Measurements from ENCODE around the gene MOB2.

MOB2 gene, protein sequence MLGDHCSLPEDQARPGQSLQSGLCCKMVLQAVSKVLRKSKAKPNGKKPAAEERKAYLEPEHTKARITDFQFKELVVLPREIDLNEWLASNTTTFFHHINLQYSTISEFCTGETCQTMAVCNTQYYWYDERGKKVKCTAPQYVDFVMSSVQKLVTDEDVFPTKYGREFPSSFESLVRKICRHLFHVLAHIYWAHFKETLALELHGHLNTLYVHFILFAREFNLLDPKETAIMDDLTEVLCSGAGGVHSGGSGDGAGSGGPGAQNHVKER

GRCh38 chr11:1486054-1486825 lies at the start of gene MOB2:
MOB2 (minus strand) TSS chr11:1486779; CDS start chr11:1486556, 223 bp downstream.
- H3K36me3 ChIP-seq (ENCODE audit: insufficient read depth, low read depth, low read length), result no peaks in the 10 kb centered on the region
- H3K9ac ChIP-seq (ENCODE audit: low read depth, low read length), result no peak within 1 kb of the TSS
- H3K4me1 ChIP-seq (ENCODE audit: insufficient read depth, low read length), result no peaks in the 10 kb centered on the region
- no peak within 1 kb of the TSS for H3K27ac ChIP-seq (ENCODE audit: low read length)
- H3K4me3 ChIP-seq (ENCODE audit: low read length), result no peak within 1 kb of the TSS
- no peaks in the 10 kb centered on the region for H3K27me3 ChIP-seq (ENCODE audit: insufficient read depth, low read length)
- no peaks in the 10 kb centered on the region for H3K9me3 ChIP-seq (ENCODE audit: insufficient read depth, low read depth, low read length)

- Histone ChIP-seq H3K9ac (ENCODE audit: low read depth, low read length) (no peak overlapping the region), H3K27me3 (ENCODE audit: insufficient read depth, low read length) (peaks cover 20% of the 10 kb centered on the region), H3K4me3 (ENCODE audit: low read length) (no peak overlapping the region), H3K27ac (ENCODE audit: low read length) (no peak overlapping the region), H3K4me1 (ENCODE audit: insufficient read depth, low read length) (no peaks in the 10 kb centered on the region), H3K36me3 (ENCODE audit: insufficient read depth, low read depth, low read length) (no peaks in the 10 kb centered on the region), H3K9me3 (ENCODE audit: insufficient read depth, low read depth, low read length) (no peaks in the 10 kb centered on the region)
These were observed 48.1 kb upstream of the MOB2 start for GRCh38 chr11:1534682-1535081.

GRCh38 chr11:1534171-1534570 lies 47.6 kb upstream of the MOB2 start:
- Histone ChIP-seq H3K27me3 (ENCODE audit: insufficient read depth, low read length) (peaks cover 15% of the 10 kb centered on the region), H3K9ac (ENCODE audit: low read depth, low read length) (no peak overlapping the region), H3K36me3 (ENCODE audit: insufficient read depth, low read depth, low read length) (no peaks in the 10 kb centered on the region), H3K27ac (ENCODE audit: low read length) (no peak overlapping the region), H3K4me1 (ENCODE audit: insufficient read depth, low read length) (no peaks in the 10 kb centered on the region), H3K4me3 (ENCODE audit: low read length) (no peak overlapping the region), H3K9me3 (ENCODE audit: insufficient read depth, low read depth, low read length) (no peaks in the 10 kb centered on the region)

- Histone ChIP-seq H3K4me3 (ENCODE audit: low read length) (no peak overlapping the region), H3K9me3 (ENCODE audit: insufficient read depth, low read depth, low read length) (no peaks in the 10 kb centered on the region), H3K27me3 (ENCODE audit: insufficient read depth, low read length) (peaks cover 7% of the 10 kb centered on the region), H3K9ac (ENCODE audit: low read depth, low read length) (no peak overlapping the region), H3K36me3 (ENCODE audit: insufficient read depth, low read depth, low read length) (no peaks in the 10 kb centered on the region), H3K27ac (ENCODE audit: low read length) (no peak overlapping the region), H3K4me1 (ENCODE audit: insufficient read depth, low read length) (no peaks in the 10 kb centered on the region)
These were observed 46.8 kb upstream of the MOB2 start for GRCh38 chr11:1533342-1533725.

DNA sequence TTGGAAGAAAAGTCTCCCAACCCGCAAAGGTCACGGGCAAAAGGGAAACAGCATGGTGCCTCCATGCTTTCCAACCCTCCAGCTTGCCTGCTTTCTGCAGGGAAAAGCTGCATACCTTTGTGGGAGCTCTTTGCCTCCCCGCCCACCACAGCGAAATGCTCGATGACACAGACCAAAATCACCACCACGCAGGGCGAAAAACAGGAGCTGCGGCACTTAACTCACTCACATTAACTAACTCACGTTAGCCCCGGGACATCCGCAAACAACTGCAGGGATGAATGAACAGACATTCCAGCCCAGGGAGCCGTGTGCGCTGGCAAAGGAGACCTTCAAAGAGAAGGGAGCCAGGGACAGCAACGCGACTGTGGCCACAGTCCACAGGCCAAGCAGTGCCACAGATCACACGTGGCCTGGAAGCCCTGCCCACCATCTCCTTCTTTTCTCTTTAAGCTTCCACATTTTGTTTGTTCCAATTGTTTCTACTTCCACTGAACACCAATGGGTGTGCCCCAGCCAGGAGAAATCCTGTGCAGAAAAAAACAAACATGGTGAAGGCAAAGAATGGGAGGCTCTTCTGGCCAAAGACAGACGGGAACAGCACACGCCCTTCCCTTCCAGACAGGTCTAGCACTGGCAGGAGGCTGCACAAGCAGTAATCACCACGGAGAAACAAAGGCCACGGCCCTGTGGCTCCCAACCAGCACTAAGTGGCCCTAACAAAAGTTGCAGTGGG lies 46.2 kb upstream of the MOB2 start:
- no peak overlapping the region for H3K4me3 ChIP-seq (ENCODE audit: low read length)
- no peak overlapping the region for H3K27ac ChIP-seq (ENCODE audit: low read length)
- no peak overlapping the region for H3K9ac ChIP-seq (ENCODE audit: low read depth, low read length)
- H3K4me1 ChIP-seq (ENCODE audit: insufficient read depth, low read length), result no peaks in the 10 kb centered on the region
- H3K27me3 ChIP-seq (ENCODE audit: insufficient read depth, low read length), result peaks cover 2% of the 10 kb centered on the region
- no peaks in the 10 kb centered on the region for H3K9me3 ChIP-seq (ENCODE audit: insufficient read depth, low read depth, low read length)
- H3K36me3 ChIP-seq (ENCODE audit: insufficient read depth, low read depth, low read length), result no peaks in the 10 kb centered on the region

DNA sequence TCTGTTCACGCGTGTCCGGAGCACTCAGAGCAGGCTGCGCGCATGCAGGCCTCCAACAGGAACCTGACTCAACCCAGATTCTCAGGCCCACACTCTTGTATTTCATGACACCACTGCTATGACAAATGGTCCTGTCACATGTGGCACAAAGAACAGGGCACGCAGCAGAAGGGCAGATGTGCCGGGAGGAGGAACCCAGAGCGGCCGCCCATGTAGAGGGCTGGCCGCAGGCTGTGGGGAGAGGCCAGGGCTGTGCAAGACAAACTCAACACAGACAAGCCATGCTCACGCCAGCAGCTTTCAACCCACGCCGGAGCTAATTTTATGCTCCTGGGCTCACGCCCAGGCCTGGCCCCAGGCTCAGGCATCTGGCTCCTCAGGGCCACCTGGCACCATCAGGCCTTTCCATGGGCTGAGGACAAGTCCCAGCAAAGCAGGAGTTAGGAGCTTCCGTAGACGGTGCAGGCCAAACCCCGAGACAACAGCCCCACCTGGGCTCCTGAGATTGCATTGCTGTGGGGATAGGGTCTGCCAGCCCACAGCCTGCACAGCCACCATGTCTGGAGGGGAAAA lies 45.5 kb upstream of the MOB2 start:
- H3K4me1 ChIP-seq (ENCODE audit: insufficient read depth, low read length), result no peaks in the 10 kb centered on the region
- H3K27ac ChIP-seq (ENCODE audit: low read length), result no peak overlapping the region
- no peak overlapping the region for H3K4me3 ChIP-seq (ENCODE audit: low read length)
- H3K9me3 ChIP-seq (ENCODE audit: insufficient read depth, low read depth, low read length), result no peaks in the 10 kb centered on the region
- H3K36me3 ChIP-seq (ENCODE audit: insufficient read depth, low read depth, low read length), result no peaks in the 10 kb centered on the region
- H3K9ac ChIP-seq (ENCODE audit: low read depth, low read length), result no peak overlapping the region
- no peaks in the 10 kb centered on the region for H3K27me3 ChIP-seq (ENCODE audit: insufficient read depth, low read length)

DNA sequence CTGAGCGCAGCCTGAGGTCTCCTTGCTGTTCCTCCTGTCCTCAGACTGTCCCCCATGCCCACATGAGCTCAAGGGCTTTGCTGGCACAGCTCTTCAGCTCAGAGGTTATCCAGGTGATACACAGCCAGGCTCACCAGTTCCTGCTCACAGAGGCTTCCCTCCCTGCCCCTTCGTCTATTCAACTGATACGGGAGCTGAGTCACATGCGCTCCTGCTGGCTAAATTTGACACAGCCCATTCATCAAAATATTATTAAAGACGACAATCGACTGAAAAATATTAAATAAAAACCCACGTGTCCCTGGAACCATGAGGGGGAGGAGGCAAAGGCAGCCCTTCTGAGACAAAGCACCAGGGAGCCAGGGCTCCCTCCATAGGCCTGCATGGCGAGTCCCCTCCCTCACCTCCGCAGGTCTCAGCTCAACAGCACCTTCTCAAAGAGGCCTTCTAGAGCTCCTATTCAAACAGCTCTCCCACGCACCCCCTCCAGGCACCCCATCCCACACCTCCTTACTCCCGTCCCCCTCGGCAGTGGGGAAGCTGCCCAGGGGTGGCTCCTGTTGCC lies 45.0 kb upstream of the MOB2 start:
- Histone ChIP-seq H3K4me1 (ENCODE audit: insufficient read depth, low read length) (no peaks in the 10 kb centered on the region), H3K27ac (ENCODE audit: low read length) (no peak overlapping the region), H3K27me3 (ENCODE audit: insufficient read depth, low read length) (no peaks in the 10 kb centered on the region), H3K9me3 (ENCODE audit: insufficient read depth, low read depth, low read length) (no peaks in the 10 kb centered on the region), H3K4me3 (ENCODE audit: low read length) (no peak overlapping the region), H3K9ac (ENCODE audit: low read depth, low read length) (no peak overlapping the region), H3K36me3 (ENCODE audit: insufficient read depth, low read depth, low read length) (no peaks in the 10 kb centered on the region)

DNA sequence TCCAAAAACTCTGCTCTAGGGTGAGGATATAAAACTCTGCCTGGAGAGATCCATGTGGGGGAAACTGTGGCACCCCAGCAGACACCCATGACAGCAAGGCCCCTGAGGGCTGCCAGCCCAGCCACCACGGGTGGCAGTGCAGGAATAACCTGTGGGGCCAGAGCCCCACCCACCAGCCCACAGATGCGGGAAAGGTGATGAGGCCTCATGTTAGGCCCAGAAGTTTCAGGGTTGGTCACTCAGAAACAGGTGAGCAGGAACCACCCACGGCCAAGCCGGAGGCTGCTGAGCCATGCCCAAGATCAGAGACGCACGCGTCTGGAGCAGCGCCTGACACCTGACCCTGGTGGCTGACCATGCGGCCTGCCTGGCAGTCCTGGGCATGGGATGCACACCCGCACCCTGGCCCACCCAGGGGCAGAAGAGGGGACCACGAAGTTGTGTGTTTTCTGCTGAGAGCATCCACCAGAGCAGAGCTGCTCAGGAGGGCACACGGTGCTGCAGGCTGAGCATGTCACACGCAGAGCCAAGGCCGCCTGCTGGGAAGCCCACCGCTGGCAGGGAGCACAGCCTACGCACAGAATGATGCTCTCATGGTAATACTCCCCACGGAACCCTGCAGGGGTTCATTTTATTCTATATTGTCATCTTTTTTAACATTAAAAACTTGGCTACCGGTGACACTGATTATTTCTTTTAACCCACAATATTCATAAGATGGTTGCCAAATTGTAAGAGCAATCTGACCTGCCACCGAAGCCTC lies 44.3 kb upstream of the MOB2 start:
- H3K4me1 ChIP-seq (ENCODE audit: insufficient read depth, low read length), result no peaks in the 10 kb centered on the region
- H3K27ac ChIP-seq (ENCODE audit: low read length), result no peak overlapping the region
- H3K9ac ChIP-seq (ENCODE audit: low read depth, low read length), result no peak overlapping the region
- no peaks in the 10 kb centered on the region for H3K27me3 ChIP-seq (ENCODE audit: insufficient read depth, low read length)
- H3K9me3 ChIP-seq (ENCODE audit: insufficient read depth, low read depth, low read length), result no peaks in the 10 kb centered on the region
- H3K4me3 ChIP-seq (ENCODE audit: low read length), result no peak overlapping the region
- H3K36me3 ChIP-seq (ENCODE audit: insufficient read depth, low read depth, low read length), result no peaks in the 10 kb centered on the region

DNA sequence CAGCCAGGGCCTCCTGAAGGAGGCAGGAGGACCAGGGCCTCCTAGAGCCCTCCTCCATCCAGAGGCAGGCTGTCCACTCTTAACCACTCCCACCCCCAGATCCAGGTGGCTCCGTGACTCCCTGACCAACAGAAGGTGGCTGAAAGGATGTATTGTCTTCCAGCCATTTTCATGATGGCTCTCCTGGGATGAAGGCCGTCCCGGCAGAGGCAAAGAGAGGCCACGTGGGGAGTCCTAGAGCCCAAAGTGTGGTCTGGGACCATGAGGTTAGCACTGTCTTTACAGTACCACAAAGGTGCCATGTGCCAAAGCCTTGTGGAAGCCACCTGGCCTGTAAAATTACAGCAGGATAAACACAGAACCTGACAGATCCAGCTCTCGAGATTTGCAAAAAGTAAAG lies 43.2 kb upstream of the MOB2 start:
- Histone ChIP-seq H3K9ac (ENCODE audit: low read depth, low read length) (no peak overlapping the region), H3K36me3 (ENCODE audit: insufficient read depth, low read depth, low read length) (no peaks in the 10 kb centered on the region), H3K27ac (ENCODE audit: low read length) (no peak overlapping the region), H3K9me3 (ENCODE audit: insufficient read depth, low read depth, low read length) (no peaks in the 10 kb centered on the region), H3K27me3 (ENCODE audit: insufficient read depth, low read length) (no peaks in the 10 kb centered on the region), H3K4me1 (ENCODE audit: insufficient read depth, low read length) (no peaks in the 10 kb centered on the region), H3K4me3 (ENCODE audit: low read length) (no peak overlapping the region)

- no peaks in the 10 kb centered on the region for H3K4me1 ChIP-seq (ENCODE audit: insufficient read depth, low read length)
- H3K4me3 ChIP-seq (ENCODE audit: low read length), result no peak overlapping the region
- H3K27ac ChIP-seq (ENCODE audit: low read length), result no peak overlapping the region
- no peaks in the 10 kb centered on the region for H3K36me3 ChIP-seq (ENCODE audit: insufficient read depth, low read depth, low read length)
- H3K27me3 ChIP-seq (ENCODE audit: insufficient read depth, low read length), result no peaks in the 10 kb centered on the region
- H3K9ac ChIP-seq (ENCODE audit: low read depth, low read length), result no peak overlapping the region
- H3K9me3 ChIP-seq (ENCODE audit: insufficient read depth, low read depth, low read length), result no peaks in the 10 kb centered on the region
These were observed 42.7 kb upstream of the MOB2 start for GRCh38 chr11:1529286-1529685.

DNA sequence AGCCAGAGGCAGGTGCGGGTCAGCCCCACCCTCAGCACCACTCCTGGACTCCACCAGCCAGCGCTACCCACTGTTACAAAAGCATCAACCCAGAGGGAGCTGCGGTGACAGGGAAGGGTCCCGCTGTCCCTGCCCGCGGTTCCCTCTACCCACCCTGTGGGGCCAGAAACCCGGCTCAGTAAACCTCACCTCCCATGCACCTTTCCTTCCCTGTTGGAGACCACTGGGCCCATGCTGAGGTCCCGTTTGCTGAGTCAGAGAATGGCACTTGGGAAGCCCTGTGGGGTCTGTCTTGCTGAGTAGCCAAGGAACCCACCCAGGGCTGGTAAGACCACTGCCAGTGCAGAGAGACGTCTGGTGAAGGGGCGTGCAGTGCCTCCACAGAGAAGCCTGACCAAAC lies 42.1 kb upstream of the MOB2 start:
- Histone ChIP-seq H3K4me1 (ENCODE audit: insufficient read depth, low read length) (no peaks in the 10 kb centered on the region), H3K9ac (ENCODE audit: low read depth, low read length) (no peak overlapping the region), H3K36me3 (ENCODE audit: insufficient read depth, low read depth, low read length) (no peaks in the 10 kb centered on the region), H3K27me3 (ENCODE audit: insufficient read depth, low read length) (no peaks in the 10 kb centered on the region), H3K4me3 (ENCODE audit: low read length) (no peak overlapping the region), H3K27ac (ENCODE audit: low read length) (no peak overlapping the region), H3K9me3 (ENCODE audit: insufficient read depth, low read depth, low read length) (no peaks in the 10 kb centered on the region)
